LNCaP clone FGC (cell line): Measurements from ENCODE around the gene ZNF512B.
"Not testable (repeated sequence)": the region's sequence is repeated elsewhere in the genome, so short reads cannot be mapped to it uniquely, and the experiment has no call there.

Source experiments
- DNase-seq: peaks from one replicate; pipeline ENCODE4 v3.0.0-alpha.2; 2011; ENCODE audit warnings: low read depth
- H3K4me3 ChIP-seq: 2 replicates; pipeline ENCODE4 v1.5.1; 2011; ENCODE audit warnings: mild to moderate bottlenecking, low read depth, low read length, control low read depth
- TF ChIP-seq, protein P1 (sequence below): IDR thresholded peaks from 2 replicates; pipeline ENCODE4 v1.5.1; 2012; ENCODE audit warnings: mild to moderate bottlenecking; ENCODE audit not compliant: control insufficient read depth, insufficient read depth; ENCODE audit errors: extremely low read depth

ZNF512B gene

DNA sequence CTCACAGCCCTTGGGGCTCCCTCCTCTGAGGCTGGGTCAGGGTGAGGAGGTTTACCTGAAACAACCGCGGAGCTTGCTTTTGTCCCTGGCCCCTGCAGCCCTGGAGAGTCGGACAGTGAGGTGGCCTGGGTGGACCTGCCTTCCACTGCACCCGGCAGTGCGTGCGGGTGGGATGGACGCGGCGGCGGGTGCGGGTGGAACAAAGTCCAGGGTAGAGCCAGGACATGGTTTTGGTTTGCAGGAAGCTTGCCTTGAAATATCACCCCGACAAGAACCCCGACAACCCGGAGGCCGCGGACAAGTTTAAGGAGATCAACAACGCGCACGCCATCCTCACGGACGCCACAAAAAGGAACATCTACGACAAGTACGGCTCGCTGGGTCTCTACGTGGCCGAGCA is 40.7 kb downstream of the ZNF512B start:
- TF ChIP-seq, protein P1, sequence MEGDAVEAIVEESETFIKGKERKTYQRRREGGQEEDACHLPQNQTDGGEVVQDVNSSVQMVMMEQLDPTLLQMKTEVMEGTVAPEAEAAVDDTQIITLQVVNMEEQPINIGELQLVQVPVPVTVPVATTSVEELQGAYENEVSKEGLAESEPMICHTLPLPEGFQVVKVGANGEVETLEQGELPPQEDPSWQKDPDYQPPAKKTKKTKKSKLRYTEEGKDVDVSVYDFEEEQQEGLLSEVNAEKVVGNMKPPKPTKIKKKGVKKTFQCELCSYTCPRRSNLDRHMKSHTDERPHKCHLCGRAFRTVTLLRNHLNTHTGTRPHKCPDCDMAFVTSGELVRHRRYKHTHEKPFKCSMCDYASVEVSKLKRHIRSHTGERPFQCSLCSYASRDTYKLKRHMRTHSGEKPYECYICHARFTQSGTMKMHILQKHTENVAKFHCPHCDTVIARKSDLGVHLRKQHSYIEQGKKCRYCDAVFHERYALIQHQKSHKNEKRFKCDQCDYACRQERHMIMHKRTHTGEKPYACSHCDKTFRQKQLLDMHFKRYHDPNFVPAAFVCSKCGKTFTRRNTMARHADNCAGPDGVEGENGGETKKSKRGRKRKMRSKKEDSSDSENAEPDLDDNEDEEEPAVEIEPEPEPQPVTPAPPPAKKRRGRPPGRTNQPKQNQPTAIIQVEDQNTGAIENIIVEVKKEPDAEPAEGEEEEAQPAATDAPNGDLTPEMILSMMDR, result no peak

DNA sequence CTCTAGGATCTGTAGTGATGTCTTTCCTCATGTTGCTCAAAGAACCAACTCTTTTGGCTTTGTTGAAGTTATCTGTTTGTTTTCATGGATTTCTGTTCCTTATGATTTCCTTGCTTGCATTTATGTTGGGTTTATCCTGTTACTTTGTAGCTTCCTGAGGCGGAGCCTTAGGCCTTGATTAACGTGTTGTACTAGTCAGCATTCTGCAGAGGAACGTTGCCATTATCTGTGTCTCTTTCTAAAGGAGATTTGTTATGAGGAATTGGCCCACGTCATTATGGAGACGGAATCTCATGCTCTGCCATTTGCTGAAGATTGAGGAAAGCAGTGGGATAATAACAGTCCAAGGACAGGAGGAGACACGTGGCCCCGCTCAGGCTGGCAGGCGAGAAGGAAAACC is 43.4 kb downstream of the ZNF512B start:
- no peak for DNase-seq
- TF ChIP-seq, protein P1, result no peak
- no peak overlapping the region for H3K4me3 ChIP-seq

More for the DNA sequence above, 40.7 kb downstream of the ZNF512B start:
- H3K4me3 ChIP-seq, result no peak overlapping the region
- DNase-seq, result no peak

DNA sequence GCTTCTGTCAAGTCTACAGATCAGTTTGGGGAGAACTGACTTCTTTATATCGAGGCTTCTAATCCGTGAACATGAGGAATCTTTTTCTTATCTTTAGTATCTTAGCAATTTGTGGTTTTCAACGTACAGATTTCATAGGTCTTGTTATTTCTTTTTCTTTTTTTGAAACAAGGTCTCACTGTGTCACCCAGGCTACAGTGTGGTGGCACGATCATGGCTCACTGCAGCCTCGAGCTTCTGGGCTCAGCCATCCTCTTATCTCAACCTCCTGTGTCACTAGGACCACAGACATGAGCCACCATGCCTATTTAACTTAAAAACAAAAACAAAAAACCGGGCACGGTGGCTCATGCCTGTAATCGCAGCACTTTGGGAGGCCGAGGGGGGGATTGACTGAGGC is 45.5 kb downstream of the ZNF512B start:
- no peak for DNase-seq
- no peak overlapping the region for H3K4me3 ChIP-seq
- TF ChIP-seq, protein P1, result no peak

DNA sequence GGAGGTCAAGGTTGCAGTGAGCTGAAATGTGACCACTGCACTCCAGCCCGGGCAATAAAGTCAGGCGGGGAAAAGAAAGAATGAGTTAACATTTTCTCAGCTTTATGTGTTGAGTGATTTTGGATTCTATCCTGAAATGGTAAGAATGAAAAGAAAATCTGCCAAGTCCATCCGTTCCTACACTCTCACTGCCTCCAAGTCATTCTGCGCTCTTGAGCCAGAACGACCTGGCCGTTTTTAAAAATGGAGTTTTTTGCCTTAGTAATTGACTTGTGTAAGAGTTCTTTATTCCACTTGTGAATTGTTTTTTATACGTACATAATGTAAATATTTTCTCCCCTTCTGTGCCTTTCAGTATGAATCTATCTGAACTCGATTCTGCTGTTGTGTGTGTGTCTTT is 46.1 kb downstream of the ZNF512B start:
- no peak overlapping the region for H3K4me3 ChIP-seq
- DNase-seq, result no peak
- TF ChIP-seq, protein P1, result no peak

DNA sequence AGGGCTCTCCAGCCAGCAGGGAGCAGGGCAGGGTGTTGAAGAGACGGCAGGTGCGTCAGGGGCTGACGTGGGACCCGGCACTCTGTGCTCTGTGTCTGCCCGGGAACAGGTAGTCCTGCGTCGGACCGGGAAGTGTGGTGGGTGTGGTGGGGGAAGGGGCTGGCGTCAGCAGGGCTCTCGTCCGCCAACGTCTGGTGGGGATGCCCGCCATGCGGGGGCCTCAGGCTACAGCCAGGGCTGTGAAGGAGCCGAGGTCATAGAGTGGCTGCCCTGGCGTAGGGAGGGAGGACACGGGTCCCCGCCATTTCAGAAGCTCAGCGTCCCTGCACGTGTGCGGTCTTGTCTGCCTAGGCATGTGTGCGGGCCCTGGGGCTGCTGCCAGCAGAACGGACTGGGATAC is 49.5 kb downstream of the ZNF512B start:
- no peak for DNase-seq
- H3K4me3 ChIP-seq, result no peak overlapping the region
- TF ChIP-seq, protein P1, result no peak

DNA sequence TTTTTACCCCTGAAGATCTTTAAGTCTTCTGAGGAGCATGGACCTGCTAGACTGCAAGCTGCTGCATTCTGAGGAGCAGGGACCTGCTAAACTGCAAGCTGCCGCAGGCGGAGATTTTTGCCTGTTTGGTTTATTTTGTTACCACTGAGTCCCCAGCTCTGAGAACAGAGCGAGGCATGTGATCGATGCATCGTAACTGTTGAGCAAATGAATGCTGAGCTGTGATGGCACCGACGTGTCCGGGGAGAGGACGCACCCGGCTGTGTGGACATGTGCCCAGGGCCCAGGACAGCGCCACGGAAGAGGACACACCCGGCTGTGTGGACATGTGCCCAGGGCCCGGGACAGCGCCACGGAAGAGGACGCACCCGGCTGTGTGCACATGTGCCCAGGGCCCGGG is 50.6 kb downstream of the ZNF512B start:
- TF ChIP-seq, protein P1, result no peak
- H3K4me3 ChIP-seq, result no peak overlapping the region
- DNase-seq, result no peak

DNA sequence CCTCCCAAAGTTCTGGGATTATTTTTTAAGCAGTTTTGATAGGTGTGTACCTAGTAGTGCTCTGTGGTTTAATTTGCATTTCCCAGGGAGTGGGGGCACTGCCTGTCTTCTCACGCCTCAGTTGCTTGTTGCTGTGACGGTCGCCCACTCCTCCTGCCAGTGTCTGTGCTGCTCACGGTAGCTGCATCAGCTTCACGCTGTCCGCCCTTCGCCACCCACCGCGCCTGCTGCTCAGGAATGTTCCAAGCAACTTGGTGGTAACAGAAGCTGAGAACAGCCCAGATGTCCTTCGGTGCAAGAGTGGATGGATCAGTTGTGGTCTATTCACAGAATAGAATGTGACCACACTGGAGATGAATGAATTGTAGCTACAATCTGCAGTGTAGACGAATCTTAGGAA is 51.9 kb downstream of the ZNF512B start:
- no peak overlapping the region for H3K4me3 ChIP-seq
- DNase-seq, result no peak
- TF ChIP-seq, protein P1, result no peak

DNA sequence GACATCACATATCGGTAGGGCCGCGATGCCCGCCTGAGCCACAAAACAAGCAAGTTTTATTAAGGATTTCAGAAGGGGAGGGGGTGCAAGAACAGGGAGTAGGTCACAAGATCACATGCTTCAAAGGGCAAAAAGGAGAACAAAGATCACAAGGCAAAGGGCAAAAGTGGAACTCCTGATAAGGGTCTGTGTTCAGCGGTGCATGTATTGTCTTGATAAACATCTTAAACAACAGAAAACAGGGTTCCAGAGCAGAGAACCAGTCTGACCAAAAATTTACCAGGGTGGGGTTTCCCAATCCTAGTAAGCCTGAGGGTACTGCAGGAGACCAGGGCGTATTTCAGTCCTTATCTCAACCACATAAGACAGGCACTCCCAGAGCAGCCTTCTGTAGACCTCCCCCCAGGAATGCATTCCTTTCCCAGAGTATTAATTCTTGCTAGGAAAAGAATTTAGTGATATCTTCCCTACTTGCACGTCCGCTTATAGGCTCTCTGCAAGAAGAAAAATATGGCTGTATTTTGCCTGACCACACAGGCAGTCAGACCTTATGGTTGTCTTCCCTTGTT is 53.3 kb downstream of the ZNF512B start:
- H3K4me3 ChIP-seq, DNase-seq: not testable (repeated sequence)
